Measurements from ENCODE around the gene ZFP36L1. TPM values are rescaled to one million over a fixed set of nuclear protein-coding genes. Genes with fewer than 3 reads are reported as not detected.

The ZFP36L1 gene
- total and polyA plus RNA-seq, 9 of the 15 experiments (the other 6 are each of a cell fraction or from before 2014, with no cell fraction given), result 1.3 to 26.6 (median 3.7) TPM

DNA sequence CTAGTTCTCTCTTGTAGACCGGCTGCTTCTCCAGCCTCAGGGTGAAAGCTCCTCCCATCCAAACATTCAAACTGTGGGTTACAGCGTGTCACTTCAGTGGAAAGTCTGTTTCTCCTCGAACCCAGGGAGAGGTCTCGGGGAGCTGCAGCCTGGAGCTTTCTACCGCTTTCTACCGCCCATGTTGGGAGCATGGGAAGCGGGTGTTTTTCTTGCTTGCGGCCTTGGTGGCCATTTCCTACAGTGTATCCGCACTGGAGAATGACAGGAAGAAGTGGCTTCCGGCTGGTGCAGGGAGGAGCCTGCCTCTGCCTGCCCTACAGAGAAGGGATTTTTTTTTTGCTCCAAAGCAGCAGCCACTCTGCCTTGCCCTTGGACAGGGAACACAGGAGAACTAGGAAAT lies 21.2 kb downstream of the ZFP36L1 start:
- POLR2A ChIA-PET, result interaction anchor here (0.6 kb wide), 1 partner anchor 22 kb away, joined by 3 read pairs; the partner anchor contains the start of gene ZFP36L1
- no peak overlapping the region for H2AFZ ChIP-seq (ENCODE audit: low read depth, low read length)
- H3K9ac ChIP-seq (ENCODE audit: insufficient read depth in 1 of 2, low read depth in 2 of 2, low read length in 2 of 2), result no peak overlapping the region
- ATAC-seq (no peak), DNase-seq (ENCODE audit: extremely low read depth in 1 of 4, low spot score in 3 of 4) (no peak), FAIRE-seq (no peak)
- no TSS peak for BruUV-seq (replicated peaks)
- in situ Hi-C loops (cut with MboI), result no loop called here
- 76% methylated on average over 9 of the region's 10 CpGs for WGBS (ENCODE audit: insufficient coverage, low coverage, missing lambda C conversion rate)
- CTCF ChIA-PET (ENCODE audit: low intra/inter-chr PET ratio), result no interaction called here
- no peaks in the 10 kb centered on the region for H4K20me1 ChIP-seq (replicated peaks; ENCODE audit: control insufficient read depth, insufficient read depth, low read length)
- H3K27me3 ChIP-seq (ENCODE audit: control insufficient read depth in 2 of 2, insufficient read depth in 2 of 2, low read length in 2 of 2), result no peaks in the 10 kb centered on the region
- no peak overlapping the region for H3K4me2 ChIP-seq (ENCODE audit: insufficient read depth, low read length)
- no peaks in the 10 kb centered on the region; a peak in 2 of 5 replicates for H3K4me1 ChIP-seq (replicated peaks in 1 of 2; ENCODE audit: control insufficient read depth in 2 of 2, insufficient read depth in 2 of 2, low read length in 2 of 2)
- no peaks in the 10 kb centered on the region for H3K9me3 ChIP-seq (replicated peaks; ENCODE audit: control insufficient read depth, insufficient read depth, low read depth, low read length)
- intact Hi-C loops (cut with micrococcal nuclease), result no loop called here
- no peaks in the 10 kb centered on the region for H3K36me3 ChIP-seq (ENCODE audit: control insufficient read depth, insufficient read depth, low read length)
- H3K79me2 ChIP-seq (ENCODE audit: control insufficient read depth, insufficient read depth, low read length), result no peaks in the 10 kb centered on the region
- H3K9me1 ChIP-seq (ENCODE audit: control insufficient read depth, insufficient read depth, low read length), result no peaks in the 10 kb centered on the region
- no peak overlapping the region for H3K27ac ChIP-seq (ENCODE audit: extremely low read depth, low read depth, low read length)
- H3K4me3 ChIP-seq, result no peak overlapping the region
- TF ChIP-seq MIER1 (IDR thresholded peaks at IDR 0.05; ENCODE audit: low read depth), result no peak
- no peak for TF ChIP-seq NUFIP1 (IDR thresholded peaks at IDR 0.05; ENCODE audit: partially characterized antibody)
- TF ChIP-seq, protein P1, sequence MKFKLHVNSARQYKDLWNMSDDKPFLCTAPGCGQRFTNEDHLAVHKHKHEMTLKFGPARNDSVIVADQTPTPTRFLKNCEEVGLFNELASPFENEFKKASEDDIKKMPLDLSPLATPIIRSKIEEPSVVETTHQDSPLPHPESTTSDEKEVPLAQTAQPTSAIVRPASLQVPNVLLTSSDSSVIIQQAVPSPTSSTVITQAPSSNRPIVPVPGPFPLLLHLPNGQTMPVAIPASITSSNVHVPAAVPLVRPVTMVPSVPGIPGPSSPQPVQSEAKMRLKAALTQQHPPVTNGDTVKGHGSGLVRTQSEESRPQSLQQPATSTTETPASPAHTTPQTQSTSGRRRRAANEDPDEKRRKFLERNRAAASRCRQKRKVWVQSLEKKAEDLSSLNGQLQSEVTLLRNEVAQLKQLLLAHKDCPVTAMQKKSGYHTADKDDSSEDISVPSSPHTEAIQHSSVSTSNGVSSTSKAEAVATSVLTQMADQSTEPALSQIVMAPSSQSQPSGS (CRISPR knock-in tag; IDR thresholded peaks at IDR 0.05), result no peak
- TF ChIP-seq EZH2 (IDR thresholded peaks at IDR 0.05; ENCODE audit: borderline replicate concordance, low read depth, low read length), result no peak
- TF ChIP-seq NONO (IDR thresholded peaks at IDR 0.05; ENCODE audit: low read depth in 2 of 2, low read length in 1 of 2), result no peak
- no peak for TF ChIP-seq NFYB (IDR thresholded peaks at IDR 0.05; ENCODE audit: extremely low read depth, insufficient read length)
- TF ChIP-seq, protein P2, sequence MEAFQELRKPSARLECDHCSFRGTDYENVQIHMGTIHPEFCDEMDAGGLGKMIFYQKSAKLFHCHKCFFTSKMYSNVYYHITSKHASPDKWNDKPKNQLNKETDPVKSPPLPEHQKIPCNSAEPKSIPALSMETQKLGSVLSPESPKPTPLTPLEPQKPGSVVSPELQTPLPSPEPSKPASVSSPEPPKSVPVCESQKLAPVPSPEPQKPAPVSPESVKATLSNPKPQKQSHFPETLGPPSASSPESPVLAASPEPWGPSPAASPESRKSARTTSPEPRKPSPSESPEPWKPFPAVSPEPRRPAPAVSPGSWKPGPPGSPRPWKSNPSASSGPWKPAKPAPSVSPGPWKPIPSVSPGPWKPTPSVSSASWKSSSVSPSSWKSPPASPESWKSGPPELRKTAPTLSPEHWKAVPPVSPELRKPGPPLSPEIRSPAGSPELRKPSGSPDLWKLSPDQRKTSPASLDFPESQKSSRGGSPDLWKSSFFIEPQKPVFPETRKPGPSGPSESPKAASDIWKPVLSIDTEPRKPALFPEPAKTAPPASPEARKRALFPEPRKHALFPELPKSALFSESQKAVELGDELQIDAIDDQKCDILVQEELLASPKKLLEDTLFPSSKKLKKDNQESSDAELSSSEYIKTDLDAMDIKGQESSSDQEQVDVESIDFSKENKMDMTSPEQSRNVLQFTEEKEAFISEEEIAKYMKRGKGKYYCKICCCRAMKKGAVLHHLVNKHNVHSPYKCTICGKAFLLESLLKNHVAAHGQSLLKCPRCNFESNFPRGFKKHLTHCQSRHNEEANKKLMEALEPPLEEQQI (IDR thresholded peaks at IDR 0.05), result no peak
- TF ChIP-seq, protein P3, sequence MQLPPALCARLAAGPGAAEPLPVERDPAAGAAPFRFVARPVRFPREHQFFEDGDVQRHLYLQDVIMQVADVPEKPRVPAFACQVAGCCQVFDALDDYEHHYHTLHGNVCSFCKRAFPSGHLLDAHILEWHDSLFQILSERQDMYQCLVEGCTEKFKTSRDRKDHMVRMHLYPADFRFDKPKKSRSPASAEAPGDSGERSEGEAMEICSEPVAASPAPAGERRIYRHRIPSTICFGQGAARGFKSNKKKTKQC (CRISPR knock-in tag; IDR thresholded peaks at IDR 0.05), result no peak
- TF ChIP-seq BDP1 (IDR thresholded peaks at IDR 0.05; ENCODE audit: insufficient read depth, insufficient read length), result no peak
- TF ChIP-seq ZNF444 (CRISPR knock-in tag; IDR thresholded peaks at IDR 0.05), result no peak
- no peak for TF ChIP-seq TEAD4 (IDR thresholded peaks at IDR 0.05; ENCODE audit: low read length)
- TF ChIP-seq TEAD4 (CRISPR knock-in tag; IDR thresholded peaks at IDR 0.05; ENCODE audit: borderline replicate concordance), result no peak
- no peak for TF ChIP-seq ZNF778 (CRISPR knock-in tag; IDR thresholded peaks at IDR 0.05)
- no peak for TF ChIP-seq SNIP1 (IDR thresholded peaks at IDR 0.05; ENCODE audit: low read depth)
- TF ChIP-seq POLR2B (IDR thresholded peaks at IDR 0.05; ENCODE audit: low read depth, partially characterized antibody), result no peak
- no peak for TF ChIP-seq RCOR1 (IDR thresholded peaks at IDR 0.05; ENCODE audit: borderline replicate concordance in 1 of 2, low read depth in 2 of 2, low read length in 2 of 2)
- TF ChIP-seq ZKSCAN3 (CRISPR knock-in tag; IDR thresholded peaks at IDR 0.05), result no peak
- TF ChIP-seq, protein P4, sequence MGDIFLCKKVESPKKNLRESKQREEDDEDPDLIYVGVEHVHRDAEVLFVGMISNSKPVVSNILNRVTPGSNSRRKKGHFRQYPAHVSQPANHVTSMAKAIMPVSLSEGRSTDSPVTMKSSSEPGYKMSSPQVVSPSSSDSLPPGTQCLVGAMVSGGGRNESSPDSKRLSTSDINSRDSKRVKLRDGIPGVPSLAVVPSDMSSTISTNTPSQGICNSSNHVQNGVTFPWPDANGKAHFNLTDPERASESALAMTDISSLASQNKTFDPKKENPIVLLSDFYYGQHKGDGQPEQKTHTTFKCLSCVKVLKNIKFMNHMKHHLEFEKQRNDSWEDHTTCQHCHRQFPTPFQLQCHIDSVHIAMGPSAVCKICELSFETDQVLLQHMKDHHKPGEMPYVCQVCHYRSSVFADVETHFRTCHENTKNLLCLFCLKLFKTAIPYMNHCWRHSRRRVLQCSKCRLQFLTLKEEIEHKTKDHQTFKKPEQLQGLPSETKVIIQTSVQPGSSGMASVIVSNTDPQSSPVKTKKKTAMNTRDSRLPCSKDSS (IDR thresholded peaks at IDR 0.05; ENCODE audit: low read depth, partially characterized antibody), result no peak
